ENCODE results near the gene SDF2L1. TPM values are rescaled to one million over a fixed set of nuclear protein-coding genes. Genes with fewer than 3 reads are reported as not detected.

The SDF2L1 gene
- total RNA-seq, 2 experiments from 2014 or later: 60.5 to 66.8 TPM

GRCh38 chr22:21665047-21665851, 23.1 kb downstream of the SDF2L1 start:
- intact Hi-C loops (cut with micrococcal nuclease; ENCODE audit: unreplicated experiment): loop anchor here (5.0 kb wide), 1 partner anchor 42 kb away; no protein-coding TSS in a partner anchor
- Histone ChIP-seq H3K4me2 (ENCODE audit: low read length) (peak overlapping the region; percentile 72), H3K4me1 (ENCODE audit: insufficient read depth, low read length, poor library complexity, severe bottlenecking) (peaks cover 38% of the 10 kb centered on the region), H3K4me3 (ENCODE audit: low read depth, low read length, poor library complexity, severe bottlenecking) (peak overlapping the region; percentile 93), H3K36me3 (ENCODE audit: insufficient read depth, low read length) (peaks cover 12% of the 10 kb centered on the region), H3K9me2 (ENCODE audit: insufficient read depth, low read length) (no peaks in the 10 kb centered on the region), H4K20me1 (ENCODE audit: insufficient read depth, low read length) (no peaks in the 10 kb centered on the region), H3K79me2 (ENCODE audit: insufficient read depth, low read depth, low read length) (peaks cover 35% of the 10 kb centered on the region), H2AFZ (ENCODE audit: low read length) (peak overlapping the region; percentile 67; the same call in 1 of the 2 replicates), H3K9me3 (ENCODE audit: low read length) (no peaks in the 10 kb centered on the region), H3K27ac (ENCODE audit: low read depth, low read length, poor library complexity, severe bottlenecking) (peak overlapping the region; percentile 63)
- ChIA-PET CTCF (ENCODE audit: unreplicated experiment) (interaction anchor here (0.6 to 1.2 kb wide), 2 partner anchors 12 to 24 kb away, joined by 3 read pairs; partner anchors contain the start of gene SDF2L1), POLR2A (interaction anchor here (1.1 to 1.3 kb wide), 2 partner anchors 13 to 43 kb away, joined by 3 to 5 read pairs; no protein-coding TSS in a partner anchor)
- TF ChIP-seq, protein P1, sequence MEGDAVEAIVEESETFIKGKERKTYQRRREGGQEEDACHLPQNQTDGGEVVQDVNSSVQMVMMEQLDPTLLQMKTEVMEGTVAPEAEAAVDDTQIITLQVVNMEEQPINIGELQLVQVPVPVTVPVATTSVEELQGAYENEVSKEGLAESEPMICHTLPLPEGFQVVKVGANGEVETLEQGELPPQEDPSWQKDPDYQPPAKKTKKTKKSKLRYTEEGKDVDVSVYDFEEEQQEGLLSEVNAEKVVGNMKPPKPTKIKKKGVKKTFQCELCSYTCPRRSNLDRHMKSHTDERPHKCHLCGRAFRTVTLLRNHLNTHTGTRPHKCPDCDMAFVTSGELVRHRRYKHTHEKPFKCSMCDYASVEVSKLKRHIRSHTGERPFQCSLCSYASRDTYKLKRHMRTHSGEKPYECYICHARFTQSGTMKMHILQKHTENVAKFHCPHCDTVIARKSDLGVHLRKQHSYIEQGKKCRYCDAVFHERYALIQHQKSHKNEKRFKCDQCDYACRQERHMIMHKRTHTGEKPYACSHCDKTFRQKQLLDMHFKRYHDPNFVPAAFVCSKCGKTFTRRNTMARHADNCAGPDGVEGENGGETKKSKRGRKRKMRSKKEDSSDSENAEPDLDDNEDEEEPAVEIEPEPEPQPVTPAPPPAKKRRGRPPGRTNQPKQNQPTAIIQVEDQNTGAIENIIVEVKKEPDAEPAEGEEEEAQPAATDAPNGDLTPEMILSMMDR (conservative IDR thresholded peaks at IDR 0.05; ENCODE audit: low read length): no peak
- TF ChIP-seq EZH2phosphoT487 (IDR thresholded peaks at IDR 0.05; ENCODE audit: borderline replicate concordance, low read depth, low read length): no peak
- no TSS peak for BruUV-seq (replicated peaks)
- no peak for DNase-seq (ENCODE audit: low spot score)

GRCh38 chr22:21666786-21667185, 24.7 kb downstream of the SDF2L1 start:
- intact Hi-C loops (cut with micrococcal nuclease; ENCODE audit: unreplicated experiment): loop anchor here (5.0 kb wide), 1 partner anchor 41 kb away; no protein-coding TSS in a partner anchor
- no peak for DNase-seq (ENCODE audit: low spot score)
- Histone ChIP-seq H3K27ac (ENCODE audit: low read depth, low read length, poor library complexity, severe bottlenecking) (peak overlapping the region; percentile 63), H3K79me2 (ENCODE audit: insufficient read depth, low read depth, low read length) (peaks cover 46% of the 10 kb centered on the region), H3K9me2 (ENCODE audit: insufficient read depth, low read length) (no peaks in the 10 kb centered on the region), H3K9me3 (ENCODE audit: low read length) (no peaks in the 10 kb centered on the region), H3K4me2 (ENCODE audit: low read length) (peak overlapping the region; percentile 72), H2AFZ (ENCODE audit: low read length) (no peak overlapping the region; the same call in 1 of the 2 replicates), H3K4me3 (ENCODE audit: low read depth, low read length, poor library complexity, severe bottlenecking) (peak overlapping the region; percentile 93), H3K36me3 (ENCODE audit: insufficient read depth, low read length) (peaks cover 28% of the 10 kb centered on the region), H4K20me1 (ENCODE audit: insufficient read depth, low read length) (no peaks in the 10 kb centered on the region), H3K4me1 (ENCODE audit: insufficient read depth, low read length, poor library complexity, severe bottlenecking) (peaks cover 54% of the 10 kb centered on the region)
- TF ChIP-seq, protein P1 (conservative IDR thresholded peaks at IDR 0.05; ENCODE audit: low read length): no peak
- no peak for TF ChIP-seq EZH2phosphoT487 (IDR thresholded peaks at IDR 0.05; ENCODE audit: borderline replicate concordance, low read depth, low read length)
- ChIA-PET POLR2A (no interaction called here), CTCF (ENCODE audit: unreplicated experiment) (interaction anchor here (1.2 kb wide), 1 partner anchor 13 kb away, joined by 3 read pairs; no protein-coding TSS in a partner anchor)
- no TSS peak for BruUV-seq (replicated peaks)
